OCI-M2 (cell line): ENCODE measurements around the gene ASCC2.
"Not testable (repeated sequence)": the region's sequence is repeated elsewhere in the genome, so short reads cannot be mapped to it uniquely, and the experiment has no call there.

ENCODE experiments used
- DNase-seq: peaks from one replicate; lab custom pipeline; 2025; ENCODE audit not compliant: unreplicated experiment; lab: John Stamatoyannopoulos, UW

ASCC2 gene, protein sequence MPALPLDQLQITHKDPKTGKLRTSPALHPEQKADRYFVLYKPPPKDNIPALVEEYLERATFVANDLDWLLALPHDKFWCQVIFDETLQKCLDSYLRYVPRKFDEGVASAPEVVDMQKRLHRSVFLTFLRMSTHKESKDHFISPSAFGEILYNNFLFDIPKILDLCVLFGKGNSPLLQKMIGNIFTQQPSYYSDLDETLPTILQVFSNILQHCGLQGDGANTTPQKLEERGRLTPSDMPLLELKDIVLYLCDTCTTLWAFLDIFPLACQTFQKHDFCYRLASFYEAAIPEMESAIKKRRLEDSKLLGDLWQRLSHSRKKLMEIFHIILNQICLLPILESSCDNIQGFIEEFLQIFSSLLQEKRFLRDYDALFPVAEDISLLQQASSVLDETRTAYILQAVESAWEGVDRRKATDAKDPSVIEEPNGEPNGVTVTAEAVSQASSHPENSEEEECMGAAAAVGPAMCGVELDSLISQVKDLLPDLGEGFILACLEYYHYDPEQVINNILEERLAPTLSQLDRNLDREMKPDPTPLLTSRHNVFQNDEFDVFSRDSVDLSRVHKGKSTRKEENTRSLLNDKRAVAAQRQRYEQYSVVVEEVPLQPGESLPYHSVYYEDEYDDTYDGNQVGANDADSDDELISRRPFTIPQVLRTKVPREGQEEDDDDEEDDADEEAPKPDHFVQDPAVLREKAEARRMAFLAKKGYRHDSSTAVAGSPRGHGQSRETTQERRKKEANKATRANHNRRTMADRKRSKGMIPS

DNA sequence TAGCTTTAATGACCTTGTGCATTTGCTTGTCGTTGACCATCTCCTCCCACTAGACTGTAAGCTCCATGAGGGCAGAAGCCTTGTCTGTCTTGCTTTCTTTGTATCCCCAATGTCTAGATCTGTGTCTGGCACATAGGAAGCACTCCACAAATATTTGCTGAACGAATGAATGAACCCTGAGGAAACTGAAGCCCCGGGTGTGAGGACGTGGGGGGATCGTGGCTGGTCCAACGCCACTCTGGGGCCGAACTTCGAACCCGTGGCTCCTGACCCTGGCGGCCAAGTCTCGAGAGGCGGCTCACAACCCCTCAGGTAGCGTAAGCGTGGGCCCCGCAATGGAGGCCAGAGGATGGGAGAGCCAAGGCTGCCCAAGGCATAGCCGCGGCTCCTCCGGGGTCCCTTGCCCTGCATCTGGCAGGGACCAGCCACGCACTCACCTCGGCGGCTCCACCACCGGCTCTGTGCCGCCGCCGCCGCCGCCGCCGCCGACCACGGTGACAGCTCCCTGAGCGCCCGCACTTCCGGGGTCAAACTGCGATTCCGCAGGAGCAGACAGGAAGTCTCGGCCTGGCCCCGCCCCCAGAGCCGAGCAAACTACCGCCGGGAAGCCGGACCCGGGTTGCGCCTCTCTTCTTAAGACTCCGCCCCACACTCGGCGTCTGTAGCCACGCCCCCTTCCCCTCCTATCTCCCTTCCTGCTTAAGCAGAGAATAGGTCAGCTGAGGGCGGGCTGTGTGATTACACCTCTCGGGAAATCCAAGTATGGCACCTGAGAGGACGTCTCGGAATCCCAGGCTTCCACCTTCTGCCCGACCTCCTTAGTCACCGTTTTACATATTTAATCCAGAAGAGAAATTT, at the start of gene ASCC2:
Gene ASCC2, minus strand, starts transcription at position 534 of the 858 bp plus-strand sequence. CDS start 5,949 bp downstream, outside the sequence.
- peak; percentile 88 for DNase-seq

DNA sequence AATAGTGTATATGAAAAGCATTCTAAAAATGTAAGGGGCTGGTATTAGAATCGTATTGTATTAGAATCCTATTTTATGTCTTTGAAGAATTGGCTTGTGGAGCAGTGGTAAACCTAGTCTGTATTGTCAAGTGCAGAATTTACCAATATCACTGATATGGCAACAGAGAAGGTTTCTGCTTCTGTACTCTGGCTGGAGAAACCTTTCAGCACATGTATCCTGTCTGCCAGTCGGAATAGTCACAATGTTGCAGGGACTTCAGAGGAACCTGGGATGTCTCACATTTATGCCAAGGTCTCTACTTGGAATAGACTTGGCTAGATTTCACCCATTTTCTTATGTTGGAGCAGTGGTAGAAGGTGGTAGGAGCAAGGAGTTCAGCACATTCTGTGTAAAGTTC, 49.3 kb upstream of the ASCC2 start:
- no peak for DNase-seq

DNA sequence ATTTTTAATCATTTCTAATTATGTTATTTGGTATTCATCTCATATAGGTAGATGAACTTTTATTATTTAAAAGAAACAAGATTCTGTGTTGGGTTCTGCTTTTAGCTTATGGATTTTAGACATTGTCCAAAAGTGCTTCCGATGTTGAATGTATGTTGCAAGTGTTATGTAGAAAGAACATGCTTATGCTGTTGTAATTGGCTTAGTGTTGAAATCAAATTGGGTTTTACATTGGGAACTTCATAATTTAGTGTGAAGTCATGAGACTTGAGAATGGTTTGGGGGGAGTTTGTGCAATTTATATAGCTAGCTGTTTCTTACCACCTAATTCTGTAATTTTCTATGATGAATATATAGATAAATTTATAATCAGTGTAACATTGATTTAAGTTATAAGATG, 48.5 kb upstream of the ASCC2 start:
- DNase-seq, result no peak

DNA sequence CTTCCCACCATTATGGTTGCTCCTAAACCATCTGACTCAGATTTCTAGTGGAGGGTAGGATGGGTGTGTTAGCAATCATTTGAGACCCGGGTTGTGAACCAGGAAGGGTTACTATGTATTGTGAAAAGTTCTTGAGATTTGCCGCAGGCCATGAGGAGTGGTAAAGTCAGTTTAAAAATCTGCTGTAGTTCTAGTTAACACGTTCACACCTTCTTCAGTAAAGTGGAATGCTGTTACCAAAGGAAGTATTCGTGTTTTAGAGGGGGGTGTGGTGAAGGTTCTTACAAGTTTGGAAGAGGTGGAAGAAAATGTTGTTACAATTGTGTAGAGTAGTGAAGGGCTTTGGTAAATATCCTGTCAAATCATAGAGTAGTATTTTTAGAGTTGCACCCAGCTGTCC, 47.5 kb upstream of the ASCC2 start:
- DNase-seq, result no peak

DNA sequence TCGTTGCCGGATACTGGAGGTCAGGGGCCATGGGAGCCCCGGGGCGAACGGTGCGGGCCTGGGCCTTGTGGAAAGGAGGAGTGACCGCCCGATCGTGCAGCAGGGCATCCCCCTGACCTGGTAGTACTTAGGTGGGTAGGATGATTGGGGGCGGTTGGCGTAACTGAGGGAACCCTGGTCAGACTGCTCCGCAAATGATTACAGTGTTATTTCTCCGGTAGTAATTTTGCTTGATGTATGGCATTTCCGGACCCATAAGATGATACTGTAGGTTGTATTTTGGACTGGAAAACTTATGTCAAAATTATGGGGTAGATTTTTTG, 45.7 kb upstream of the ASCC2 start:
- DNase-seq, result no peak

DNA sequence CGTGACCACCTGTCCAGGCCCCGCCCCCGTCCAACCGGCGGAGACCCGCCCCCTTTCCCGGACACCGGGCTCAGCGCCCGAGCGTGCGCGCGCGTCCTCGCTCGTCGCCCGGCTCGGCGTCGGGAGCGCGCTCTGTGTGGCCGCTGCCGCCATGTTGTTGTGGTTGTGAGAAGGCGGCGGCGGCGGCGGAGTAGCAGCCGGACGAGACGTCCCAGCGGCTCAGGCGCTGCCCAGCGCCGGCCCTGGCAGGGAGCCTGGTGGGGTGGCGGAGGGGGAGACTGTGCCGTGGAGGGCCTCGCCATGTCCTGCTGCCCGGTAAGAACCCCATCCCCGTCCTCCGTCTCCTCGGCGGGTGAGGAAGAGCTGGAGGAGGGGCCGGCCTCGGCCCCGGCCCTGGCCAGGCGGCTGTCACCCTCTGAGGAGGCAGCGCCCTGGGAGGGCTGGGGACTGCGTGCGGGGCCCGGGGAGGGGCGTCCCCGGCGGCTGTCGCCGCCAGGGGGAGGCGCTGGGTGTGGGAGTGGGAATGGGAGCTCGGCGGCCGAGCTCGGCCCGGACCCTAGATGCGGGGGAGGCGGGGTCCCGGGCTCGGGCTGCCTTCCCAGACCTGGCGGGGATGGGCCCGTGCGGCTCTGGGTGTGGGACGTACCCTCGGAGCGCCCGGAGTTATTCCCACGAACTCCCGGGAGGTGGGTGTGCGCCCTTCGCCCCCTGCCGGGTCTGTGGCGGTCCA, 45.1 kb upstream of the ASCC2 start, which contains the start of gene MTMR3:
Gene MTMR3, plus strand, starts transcription at position 130 of the 730 bp plus-strand sequence. CDS start 87,886 bp downstream, outside the sequence.
- peak; percentile 51 for DNase-seq

DNA sequence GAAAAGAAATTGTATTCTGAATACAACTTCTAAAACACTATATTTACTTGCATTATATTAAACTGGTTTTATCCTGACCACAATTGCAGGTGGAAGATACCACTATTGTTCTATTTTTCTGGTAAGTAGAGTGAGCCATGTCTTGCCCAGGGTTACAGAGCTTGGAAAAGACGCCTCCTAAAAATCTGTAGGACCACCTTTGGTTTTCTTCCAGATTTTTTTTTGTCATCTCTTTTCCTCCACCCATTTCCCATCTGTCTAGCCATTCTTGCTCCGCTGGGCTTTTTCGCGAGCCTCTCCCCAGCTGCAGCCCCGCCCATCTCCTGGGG, 44.6 kb upstream of the ASCC2 start:
- no peak for DNase-seq

DNA sequence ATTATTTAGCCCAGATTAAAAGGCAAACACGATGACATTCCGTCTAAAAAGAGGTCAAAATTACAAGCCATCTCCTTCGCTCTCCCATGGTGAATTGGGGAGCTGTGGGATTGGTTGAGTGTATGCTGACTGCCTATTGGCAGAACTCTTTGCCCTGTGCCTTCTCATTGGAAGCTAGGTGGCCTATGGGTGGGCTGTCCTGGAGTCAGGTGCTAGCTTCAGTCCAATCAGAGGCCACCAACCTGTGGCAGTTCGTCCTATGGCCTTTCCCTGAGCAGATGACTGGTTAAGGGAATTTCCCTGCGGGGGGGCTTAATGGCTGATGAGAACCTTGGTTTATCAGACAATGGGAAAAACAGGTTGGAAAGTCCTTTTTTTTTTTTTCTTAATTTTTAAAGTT, 41.7 kb upstream of the ASCC2 start:
- DNase-seq, result no peak

DNA sequence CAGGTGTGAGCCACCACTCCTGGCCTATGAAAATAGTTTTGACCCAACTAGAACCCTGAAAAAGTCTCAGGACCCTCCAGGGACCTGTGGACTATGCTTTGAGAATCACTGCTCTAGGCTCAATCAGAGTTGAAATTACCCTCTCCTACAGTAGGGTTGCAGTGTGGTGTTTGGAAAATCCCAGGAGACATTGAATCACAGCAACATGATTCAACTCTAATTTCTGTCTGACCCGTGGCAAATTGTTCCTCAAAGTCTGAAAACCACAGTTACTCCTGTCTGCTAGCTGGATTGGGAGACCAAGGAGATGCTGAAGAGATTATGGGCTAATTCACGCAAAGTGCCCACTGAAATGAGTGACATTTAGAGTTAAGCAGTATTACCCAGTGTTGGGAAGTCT, 39.5 kb upstream of the ASCC2 start:
- no peak for DNase-seq

DNA sequence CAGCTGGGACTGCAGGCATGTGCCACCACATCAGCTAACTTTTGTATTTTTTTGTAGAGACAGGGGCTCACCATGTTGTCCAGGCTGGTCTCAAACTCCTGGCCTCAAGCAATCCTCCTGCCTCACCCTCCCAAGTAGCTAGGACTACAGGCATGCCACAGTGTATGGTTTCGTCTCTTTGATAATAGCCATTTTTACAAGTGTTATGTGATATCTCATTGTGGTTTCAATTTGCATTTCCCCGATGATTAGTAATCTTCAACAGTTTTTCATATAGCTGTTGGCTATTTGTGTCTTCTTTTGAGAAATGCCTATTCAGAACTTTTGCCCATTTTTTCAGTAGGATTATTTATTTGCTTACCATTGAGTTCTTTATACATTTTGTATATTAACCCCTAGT, 35.9 kb upstream of the ASCC2 start:
- no peak for DNase-seq

DNA sequence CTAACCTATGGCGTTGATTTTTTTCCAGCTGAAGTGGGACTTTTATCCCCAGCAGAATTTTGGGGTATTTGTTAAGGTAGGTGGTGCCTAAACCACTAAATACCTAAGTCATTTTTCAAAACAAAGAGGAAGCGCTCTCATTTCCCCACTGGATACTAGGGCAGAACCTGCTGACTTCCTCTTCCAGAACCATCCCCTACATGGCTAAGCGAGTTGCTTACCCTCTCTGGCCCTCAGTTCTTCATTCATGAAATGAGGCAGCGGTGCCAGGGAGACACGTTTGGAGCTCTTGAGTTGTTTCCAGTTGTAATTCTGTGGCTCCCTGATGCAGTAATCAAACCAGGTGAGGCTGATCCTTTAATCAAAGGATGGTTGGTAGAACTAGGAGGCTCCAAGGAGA, 34.9 kb upstream of the ASCC2 start:
- DNase-seq, result no peak

DNA sequence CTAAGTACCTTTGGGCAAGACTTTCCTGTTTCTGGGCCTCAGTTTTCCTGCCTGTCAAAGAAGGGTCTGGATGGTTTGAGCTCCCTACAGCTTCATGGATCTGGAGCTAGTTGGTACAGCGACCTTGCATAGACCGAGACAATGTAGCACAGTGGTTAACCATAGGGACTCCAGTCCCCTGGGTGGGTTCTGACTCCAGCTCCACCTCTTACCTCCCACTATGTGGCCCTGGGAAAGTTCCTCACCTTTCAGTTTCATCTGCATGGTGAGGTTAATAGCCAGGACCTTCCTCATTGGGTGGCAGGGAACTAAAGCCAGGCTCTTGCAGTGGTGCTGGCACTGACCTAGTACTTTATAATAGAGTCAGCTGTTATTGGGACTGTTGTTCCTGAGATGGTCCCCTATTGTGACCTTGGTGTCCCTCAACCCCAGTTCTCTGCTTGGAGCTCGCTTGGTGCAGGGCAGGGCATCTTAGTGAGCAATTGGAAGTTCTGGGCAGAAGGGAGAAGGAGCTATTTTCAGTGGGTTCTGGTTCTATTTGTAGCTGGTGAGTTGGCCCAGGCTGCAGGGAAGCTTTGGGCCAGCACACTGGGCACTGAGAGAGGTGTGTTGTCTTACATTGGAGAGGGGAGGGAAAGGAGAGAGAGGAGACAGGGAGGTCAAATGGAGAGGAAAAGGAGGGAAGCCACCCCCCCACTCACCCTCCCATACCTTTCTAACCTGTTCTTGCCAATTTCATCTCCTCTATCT, 34.2 kb upstream of the ASCC2 start:
- DNase-seq, result no peak

DNA sequence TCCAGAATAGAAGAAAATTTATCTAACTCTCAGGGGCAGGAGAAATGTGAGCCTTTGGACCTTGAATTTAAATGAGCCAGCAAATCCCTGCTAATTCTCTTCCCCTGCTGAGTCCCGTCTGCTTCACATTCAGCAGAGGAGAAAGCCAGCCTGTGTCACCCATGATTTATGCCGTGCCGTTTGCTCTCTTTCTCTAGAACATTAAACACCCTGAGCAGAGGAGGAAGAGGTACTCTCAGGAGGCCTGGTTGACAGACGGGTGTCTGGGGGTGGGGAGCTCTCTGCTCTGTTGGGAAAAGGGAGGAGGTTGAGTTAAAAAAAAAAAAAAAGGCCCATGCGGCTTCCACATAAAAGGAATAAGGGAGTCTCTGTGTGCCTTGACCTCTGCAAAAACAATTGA, 33.6 kb upstream of the ASCC2 start:
- no peak for DNase-seq

DNA sequence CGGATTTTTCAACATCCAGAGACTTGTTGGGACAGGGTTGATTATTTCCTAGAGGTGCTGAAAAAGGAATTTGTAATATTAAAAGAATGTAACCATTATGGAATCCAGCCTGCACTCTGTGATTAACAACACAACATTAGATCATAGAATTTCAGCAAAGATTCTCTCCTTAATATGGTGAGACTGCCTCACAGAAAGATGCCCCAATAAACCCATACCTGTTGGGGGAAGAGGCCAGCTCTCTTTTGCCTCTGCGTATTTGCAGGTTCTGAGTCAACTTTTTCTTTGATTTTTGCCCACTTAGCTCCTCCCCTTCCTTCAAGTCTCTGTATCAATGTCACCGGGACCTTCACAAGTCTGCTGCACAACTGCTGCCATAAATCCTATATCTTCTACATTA, 32.5 kb upstream of the ASCC2 start:
- DNase-seq, result no peak

DNA sequence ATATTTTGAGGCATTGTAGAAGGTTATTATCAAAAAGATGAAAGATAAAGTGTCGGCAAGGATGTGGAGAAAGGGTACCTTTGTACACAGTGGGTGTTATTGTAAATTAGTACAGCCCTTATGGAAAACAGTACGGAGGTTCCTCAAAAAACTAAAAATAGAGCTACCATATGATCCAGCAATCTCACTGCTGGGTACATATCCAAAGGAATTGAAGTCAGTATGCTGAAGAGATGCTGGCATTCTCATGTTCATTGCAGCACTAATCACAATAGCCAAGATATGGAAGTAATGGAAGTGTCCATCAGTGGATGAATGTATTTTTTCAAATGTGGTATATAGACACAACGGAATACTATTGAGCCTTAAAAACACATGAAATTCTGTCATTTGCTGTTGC, 29.8 kb upstream of the ASCC2 start:
- no peak for DNase-seq

DNA sequence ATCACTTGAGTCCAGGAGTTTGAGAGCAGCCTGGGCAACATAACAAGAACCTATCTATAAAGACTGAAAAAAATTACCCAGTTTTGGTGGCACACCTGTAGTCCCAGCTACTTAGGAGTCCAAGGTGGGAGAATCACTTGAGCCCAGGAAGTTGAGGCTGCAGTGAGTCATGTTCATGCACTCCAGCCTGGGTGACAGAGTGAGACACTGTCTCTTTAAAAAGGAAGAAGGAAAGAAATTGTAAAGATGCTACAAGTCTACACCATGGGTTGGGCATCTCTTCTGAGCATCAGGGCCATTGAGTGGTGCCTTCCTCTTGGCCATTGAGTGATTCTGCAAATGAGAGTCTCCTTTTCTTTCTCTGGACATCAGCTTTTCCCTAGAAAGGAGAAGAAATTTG, 29.2 kb upstream of the ASCC2 start:
- DNase-seq, result no peak

DNA sequence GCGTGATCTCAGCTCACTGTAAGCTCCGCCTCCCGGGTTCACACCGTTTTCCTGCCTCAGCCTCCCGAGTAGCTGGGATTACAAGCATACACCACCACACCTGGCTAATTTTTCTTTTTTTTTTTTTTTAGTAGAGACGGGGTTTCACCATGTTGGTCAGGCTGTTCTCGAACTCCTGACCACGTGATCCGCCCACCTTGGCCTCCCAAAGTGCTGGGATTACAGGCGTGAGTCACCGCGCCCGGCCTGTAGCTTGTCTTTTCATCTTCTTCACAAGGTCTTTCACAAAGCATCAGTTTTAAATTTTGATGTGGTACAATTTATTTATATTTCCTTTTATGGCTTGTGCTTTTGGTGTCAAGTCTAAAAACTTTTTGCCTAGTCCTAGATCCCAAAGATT, 27.5 kb upstream of the ASCC2 start:
- DNase-seq, result not testable (repeated sequence)

DNA sequence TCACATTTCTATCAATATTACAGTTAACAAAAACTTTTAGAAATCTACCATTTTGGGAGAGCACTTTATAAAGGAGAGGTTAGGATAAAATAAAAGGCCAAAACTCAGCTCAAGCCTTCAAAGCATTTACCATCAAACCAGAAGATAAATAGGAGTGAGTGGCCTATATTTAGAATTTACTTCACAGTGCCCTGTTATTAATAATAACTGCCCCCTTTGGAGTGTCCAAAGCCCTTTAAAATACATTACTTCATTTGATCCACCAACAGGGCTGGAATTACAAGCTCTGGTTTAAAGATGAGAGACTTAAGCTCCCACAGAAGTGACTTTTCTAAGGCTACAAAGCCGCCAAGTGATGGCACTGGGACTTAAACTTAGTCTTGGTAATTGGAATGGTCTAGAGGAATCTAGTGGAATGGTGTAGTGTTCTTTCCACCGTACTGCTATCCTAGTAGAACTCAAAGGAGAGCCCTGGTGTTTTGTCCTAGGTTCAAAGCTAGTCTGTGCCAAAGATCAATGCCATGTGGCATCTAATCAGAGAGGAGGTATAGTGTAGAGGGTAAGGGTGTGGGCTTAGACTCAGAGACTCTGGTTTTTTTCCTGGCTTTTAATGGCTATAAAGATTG, 23.7 kb upstream of the ASCC2 start:
- no peak for DNase-seq

DNA sequence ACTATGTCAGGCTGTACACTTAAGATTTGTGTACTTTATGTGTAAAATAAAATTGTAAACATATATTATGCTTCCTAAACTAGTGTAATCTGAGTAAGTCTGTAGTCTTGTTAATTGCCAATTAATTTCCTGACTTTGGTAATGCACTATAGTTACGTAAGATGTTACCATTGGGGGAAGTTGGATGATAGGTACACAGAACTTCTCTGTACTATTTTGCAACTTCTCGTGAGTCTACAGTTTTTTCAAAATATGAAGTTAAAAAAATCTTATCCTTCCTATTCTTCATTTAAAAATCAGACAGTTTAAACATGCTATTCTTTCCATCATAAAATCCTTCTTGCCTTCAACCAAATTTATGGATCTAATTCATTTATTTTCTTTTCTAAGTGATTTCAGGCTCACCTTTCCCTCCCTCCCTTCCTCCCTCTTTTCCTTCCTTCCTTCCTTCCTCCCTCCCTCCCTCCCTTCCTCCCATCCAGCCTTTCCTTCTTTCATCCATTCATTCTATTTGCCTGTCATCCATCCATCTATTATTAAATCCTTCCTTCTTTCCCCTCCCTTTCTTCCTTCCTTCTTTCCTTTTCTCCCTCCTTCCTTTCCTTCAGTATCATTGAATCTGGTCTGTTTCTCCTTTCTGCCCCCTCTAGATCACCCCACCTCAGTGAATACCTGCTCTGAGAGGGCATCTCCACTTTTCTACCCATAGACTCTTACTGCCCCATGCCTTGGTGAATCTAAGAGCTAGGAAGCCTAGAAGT, 22.1 kb upstream of the ASCC2 start:
- no peak for DNase-seq
